ENCODE measurements around the gene CAPN8.

CAPN8 gene

DNA sequence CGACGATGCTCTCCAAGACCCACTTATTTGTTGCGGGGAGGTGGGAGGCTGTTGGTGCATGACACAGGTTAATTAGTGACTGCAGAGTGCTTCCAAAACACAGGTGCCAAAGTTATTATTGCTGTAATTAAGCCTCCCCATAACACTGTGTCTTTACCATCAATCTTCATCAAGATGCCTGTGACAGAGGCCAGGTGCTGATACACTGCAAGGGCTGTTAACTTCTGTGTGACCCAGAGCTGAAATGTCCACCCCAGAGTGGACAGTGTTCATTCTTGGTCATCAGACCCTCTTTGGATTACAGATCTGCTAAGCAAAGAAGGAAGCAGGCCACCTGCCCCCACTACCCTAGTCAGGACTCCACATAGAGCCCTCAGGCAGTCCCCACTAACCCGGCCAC is 55.5 kb downstream of the CAPN8 start:
- DNase-seq = no peak

DNA sequence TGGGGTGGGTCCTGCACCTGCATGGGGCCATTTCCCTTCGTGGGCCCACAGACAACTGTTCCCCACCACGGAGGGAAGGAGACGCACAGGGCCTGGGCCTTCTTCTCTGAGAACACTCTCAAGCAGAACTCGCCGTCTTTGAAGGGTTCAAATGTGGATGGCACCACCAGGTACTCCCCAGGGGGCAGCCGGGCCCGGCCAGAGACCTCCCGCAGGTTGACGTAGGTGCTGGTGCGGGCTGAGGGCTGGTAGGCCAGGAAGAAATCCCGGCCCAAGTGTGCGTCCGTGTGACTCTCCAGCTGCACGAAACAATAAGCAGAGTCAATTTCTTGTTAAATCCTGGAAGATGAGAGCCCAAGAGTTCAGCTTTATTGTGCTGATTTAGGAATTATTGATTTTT is 56.4 kb downstream of the CAPN8 start:
- DNase-seq = no peak

DNA sequence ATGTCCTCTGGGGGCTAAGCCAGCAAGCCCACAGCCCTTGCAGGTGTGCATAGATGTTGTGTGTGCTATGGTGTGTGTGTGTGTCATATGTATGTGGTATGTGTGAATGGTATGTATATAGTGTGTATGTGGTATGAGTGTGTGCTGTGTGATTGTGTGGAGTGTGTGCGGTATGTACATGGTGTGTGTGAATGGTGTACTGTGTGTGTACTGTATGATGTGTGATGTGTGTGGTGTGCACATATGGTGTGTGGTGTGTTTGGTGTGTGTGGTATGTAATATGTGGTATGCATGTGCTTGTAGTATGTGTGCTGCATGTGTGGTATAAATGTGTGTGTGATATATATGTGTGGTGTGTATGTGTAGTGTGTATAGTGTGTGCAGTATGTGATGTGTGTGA is 107.0 kb downstream of the CAPN8 start:
- DNase-seq = no peak

DNA sequence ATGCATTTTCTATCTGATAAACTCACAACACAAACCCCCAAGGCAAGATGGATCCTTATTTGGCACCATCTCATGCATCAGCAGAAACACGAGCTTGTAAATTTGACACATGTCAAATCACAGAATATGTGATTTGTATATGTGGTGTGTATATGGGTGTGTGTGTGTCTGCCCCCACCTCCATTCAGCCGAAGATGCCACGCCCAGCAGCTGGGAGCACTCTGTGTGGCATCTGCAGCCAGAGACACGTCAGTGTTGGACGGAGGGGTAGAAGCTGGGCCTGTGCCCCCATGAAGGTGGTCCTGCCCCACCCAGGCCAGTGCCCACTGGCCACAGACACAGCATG is 108.4 kb downstream of the CAPN8 start:
- DNase-seq = no peak

DNA sequence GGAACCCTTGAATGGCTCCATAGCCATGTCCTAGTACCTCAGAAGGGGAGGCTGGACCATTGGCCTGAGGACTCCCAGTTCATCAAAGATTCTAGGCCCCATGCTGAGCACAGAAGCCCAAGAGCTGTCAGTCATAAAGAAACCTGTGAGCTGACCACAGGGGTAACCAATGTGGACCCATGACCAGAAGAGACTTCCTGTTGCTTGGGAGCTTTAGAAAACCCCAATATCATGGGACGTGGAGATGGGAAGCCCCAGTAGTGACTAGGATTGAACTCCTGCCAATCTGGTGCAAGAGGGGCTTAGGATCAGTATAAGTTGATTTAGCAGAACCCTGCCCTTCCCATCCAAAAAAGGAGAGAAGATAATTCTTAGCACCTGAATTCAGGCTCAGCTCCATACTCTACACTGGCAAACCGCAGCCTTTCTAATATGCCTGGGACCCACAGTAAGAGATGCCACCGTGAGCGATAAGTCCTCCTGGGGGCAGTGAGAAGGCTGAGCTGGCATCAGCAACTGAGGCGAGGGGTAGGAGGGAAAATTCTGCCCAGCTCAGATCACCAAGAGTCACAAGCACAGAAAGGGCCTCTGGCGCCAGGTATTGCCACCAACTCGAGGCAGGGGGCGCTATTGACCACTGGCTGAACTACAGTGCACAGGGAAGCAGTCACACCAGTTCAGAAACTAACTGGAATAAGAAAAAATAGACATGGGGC is 108.9 kb downstream of the CAPN8 start:
- no peak for DNase-seq

DNA sequence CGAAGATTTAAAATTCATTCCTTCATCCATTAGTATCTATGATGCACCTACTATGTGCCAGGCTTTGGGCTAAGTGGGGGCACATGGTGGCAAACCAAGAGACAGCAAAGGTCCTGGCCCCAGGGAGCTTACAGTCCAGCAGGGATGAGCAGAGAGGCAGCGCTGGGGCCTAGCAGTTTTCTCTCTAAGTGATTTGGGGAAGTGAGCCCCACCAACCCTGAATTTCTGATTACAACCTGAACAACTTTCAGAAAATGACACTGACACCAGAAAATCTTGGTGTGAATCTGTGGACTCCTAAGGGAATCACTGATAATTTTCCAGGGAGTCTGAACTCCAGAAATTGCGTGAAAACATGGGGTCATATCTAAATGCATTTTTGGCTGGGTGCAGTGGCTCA is 111.5 kb downstream of the CAPN8 start:
- DNase-seq = no peak

DNA sequence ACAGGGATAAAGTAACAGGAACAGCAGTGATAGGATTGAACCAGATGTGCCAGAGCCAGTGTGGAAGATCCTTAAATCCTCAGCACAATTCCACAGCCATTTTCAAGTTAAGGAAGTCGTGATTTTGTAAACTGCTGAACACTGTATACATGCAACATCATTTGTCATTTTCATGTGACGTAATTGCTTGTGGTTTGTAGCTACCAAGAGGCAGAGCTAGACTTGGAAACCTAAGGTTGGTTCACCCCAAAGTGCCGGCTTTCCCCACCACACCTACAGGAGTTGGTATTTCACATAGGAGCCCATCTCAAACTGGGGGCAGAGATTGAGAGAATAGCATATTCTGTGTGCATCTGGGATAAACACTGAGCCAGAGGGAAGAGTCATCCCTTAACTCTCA is 113.9 kb downstream of the CAPN8 start:
- no peak for DNase-seq

DNA sequence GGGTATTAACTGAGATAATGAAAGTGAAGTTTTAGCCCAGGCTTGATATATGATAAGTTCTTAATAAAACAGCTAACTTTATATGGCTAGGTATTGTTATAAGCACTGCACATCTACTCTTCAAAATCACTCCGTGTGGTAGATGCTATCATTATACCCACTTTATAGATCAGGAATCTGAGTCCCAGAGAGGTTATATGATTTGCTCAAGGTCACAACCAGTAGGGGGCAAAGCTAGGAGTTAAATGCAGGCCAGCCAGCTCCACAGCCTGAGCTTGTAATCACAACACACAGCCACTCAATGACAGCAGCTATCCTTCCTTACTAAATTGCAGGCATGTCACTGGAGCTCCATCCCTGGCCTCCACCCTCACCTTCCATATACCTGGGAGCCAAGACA is 115.8 kb downstream of the CAPN8 start:
- DNase-seq = no peak

DNA sequence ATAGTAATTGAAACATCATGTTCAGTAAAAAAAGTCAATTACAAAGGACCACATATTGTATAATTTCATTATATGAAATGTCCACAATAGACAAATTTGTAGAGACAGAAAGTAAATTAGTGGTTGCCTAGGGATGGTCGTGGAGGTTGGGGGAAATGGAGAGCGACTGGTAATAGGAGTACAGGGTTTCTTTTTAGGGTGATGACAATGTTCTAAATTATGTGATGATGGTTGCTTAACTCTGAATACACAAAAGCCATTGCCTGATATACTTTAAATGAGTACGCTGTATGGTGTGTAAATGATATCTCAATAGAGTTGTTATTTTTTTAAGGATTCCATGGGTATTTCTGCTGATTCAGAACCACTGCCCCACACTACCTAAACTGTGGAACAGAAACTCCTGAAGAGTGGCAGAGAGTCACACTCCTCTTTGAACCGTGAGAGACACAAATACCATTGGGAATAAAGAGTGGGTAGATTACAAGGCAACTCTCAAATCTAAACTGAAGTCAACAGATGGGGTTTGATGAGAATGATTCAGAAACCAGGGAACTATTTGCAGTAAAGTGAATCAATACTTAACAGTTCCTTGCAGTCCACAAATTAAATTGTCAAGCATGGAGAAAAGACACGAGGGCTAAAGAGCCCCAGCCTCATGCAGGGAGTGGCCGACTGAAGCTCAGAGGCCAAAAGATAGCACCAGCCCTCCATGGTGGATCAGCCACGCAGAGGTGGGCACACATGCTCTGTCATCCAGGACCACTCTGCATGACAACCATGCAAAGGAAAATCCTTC is 118.0 kb downstream of the CAPN8 start:
- no peak for DNase-seq

DNA sequence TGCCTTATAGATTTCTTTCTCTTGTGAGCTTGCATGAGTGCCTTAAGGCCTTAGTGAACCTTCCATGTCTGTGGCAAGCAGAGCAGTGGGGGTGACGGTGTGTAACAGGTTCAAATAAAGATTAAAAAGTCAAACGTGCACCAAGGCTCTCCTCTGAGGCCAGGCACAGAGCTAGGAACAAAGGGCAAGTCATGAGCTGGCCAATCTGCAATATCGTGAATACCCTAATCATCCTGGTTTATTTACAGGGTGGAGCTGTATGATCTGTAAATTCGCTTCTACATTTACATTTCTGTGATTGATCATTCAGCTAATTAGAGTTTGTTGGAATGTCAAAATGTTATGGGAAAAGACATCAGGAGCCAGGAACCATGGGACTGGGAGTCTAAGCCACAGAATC is 120.2 kb downstream of the CAPN8 start:
- DNase-seq = no peak

DNA sequence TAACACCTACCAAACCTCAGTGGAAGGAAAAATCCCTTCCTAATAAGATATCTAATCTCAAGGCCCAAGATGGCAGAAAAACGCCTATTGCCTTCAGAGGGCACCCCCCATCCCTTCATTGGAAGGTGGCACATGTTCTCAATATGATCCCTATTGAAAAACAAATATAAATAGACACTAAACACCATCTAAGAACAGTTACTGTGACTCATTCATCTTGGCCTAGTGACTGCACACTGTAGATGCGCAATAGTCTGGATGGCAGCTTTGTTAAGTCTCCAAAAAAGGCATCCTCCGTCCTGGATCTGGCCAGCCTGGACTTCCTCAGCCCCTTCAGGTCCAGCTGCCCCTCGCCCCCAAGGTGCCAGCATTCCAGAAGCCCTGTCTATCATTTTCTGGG is 121.9 kb downstream of the CAPN8 start:
- DNase-seq = no peak

DNA sequence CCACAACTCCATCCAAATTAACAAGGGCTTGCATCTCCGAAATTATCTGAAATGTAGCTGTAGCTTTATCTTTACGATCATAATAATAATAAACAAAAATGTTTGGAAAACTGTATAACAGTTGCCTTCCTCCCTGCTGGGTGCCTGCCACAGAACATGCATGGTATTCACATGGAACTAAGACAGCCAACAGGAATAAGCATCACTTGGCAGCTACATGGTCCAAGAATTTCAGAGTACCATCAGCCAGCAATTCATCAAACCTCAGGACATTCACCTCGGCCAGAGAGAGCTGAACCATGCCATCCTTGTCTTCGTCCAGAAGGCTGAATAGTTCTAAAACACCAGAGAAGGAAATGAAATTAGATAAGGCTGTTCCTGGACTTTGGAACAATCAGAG is 122.7 kb downstream of the CAPN8 start:
- no peak for DNase-seq

DNA sequence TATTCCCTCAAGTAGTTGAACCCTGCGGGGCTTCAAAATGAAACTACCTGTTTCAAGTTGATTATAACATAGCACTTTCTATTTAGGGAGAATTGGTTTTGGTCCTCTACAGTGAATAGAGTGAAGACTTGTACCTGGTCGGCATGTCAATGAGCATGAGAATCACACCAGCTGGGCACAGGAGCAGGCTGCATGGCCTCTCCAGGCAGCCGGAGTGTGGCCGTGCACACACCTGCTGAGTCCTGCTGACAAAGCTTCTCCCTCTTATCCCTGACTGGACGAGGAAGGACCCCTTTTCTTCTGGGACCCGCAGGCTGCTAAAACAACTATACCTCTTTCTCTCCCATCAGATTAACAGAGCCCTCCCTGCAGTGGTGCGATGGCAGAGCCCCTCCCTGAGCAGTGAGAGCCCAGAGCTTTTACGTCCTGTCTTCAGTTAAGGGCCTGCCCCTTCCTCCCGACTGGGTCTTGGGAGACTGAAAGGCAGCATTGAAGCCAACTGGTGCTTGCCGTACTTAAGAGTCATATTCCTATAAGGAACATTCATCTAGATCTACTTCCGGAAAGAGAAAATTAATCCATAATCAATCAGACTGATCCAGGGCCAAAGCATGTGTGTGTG is 124.9 kb downstream of the CAPN8 start:
- no peak for DNase-seq

DNA sequence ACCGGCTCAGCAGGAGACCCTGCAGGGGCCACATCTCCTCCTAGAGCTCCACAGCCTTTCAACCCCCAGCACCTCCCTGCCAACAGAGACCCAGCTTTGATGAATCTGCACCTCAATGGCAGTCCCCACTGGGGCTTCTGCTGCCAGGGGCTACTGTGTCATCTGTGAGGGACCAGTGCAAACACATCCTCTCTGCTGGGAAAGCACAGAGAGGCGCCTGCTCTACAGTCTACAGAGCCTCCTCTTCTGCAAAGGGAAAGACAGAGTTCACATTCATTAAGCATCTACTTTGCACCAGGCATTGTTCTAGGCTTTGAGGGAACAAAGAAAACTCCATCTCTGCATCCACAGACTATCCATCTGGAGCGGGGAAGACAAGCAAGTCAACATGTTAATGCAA is 125.8 kb downstream of the CAPN8 start:
- DNase-seq = no peak

DNA sequence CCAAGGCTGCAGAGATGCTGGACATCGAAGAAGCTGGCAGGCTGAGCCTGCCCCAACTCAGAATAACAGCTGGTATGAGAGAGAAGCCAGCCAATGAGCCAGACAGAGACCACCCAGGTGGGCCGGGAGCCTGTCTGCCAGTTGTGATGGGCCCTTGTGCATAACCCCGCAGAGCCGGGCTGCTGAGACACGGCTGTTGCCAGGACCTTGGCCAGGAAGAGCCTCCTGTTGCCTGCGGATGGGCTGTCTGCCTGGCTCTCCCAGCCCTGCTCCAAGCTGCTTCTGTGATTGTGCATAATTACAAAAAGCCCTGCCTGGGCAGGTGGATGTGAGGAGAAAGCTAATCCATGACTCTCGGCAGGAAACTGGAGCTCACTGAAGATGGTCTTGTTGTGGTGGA is 126.5 kb downstream of the CAPN8 start:
- DNase-seq = no peak

DNA sequence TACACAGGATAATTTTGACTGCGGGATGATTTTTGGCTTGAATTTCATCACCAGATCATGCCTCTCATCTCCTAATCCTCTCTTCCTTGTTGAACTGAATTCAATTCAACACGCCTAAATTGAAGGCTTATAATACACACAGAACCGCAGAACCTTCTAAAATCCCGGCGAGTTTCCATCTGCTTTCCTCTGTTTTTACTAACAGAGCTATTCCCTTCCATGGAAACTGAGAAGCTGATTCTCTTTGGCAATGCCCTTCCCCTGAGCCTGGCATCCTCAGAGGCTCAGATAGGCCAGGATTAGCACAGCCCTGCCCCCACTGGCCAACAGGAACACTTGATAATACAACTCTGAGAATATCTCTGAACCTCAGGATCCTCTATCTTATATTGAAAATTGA is 130.2 kb downstream of the CAPN8 start:
- DNase-seq = no peak

DNA sequence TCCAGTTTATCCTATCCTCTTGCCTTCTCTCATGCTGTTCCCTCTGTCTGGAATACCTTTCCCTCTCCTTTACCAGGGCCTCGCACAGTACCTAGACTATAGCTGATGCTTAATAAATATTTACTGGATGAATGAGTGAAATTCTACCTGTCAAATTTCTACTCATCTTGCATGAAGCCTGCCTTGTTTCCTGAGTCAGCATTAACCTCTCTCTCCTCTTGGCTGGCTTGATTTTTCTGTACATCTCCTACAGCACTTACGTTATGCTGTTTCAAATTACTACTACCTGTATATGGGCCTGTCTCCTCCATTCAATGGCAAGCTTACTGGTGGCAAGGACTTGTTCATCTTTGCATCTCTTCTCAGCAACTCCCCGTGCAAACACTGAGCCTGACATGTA is 130.8 kb downstream of the CAPN8 start:
- no peak for DNase-seq

DNA sequence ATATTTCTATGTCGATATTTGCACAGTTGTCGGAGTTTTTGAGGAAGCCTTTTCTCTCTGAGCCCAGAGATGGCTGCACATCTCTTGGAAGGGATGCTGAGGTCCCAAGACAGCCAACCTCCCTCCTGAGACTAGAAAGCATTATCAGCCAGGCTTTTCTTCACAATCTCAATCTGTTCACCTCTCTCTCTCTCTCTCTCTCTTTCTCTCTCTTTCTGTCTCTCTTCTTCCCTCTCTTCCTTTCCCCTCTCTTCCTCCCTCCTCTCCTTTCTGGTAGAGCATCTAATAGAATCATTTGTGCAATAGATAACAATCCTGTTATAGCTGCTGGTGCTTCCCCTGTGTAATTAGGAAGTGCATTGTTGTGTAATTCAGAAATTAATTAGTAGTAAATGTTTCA is 131.8 kb downstream of the CAPN8 start:
- DNase-seq = no peak

DNA sequence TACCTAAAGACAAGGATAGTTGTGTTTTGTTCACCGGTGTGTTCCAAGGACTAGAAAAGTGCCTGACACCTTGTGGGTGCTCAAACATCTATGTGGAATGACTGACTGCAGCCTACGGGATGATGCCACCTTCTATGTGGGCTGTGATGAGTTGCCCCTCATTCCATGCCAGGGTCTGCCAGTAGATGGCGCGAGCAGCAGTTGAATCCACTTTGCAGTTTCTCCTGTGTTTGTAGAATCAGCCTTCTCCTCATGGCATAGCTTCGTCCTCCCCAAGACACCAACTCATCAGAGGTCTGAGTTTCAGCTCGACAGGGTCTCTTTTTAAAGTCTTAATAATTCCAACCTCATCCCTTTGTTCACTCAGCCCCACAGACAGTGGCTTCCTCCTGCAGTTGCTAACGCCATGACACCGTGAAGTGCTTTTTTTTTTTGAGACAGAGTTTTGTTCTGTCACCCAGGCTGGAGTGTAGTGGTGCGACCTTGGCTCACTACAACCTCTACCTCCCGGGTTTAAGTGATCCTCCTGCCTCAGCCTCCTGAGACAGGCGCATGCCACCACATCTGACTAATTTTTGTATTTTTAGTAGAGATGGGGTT is 133.7 kb downstream of the CAPN8 start:
- peak; percentile 9 for DNase-seq

DNA sequence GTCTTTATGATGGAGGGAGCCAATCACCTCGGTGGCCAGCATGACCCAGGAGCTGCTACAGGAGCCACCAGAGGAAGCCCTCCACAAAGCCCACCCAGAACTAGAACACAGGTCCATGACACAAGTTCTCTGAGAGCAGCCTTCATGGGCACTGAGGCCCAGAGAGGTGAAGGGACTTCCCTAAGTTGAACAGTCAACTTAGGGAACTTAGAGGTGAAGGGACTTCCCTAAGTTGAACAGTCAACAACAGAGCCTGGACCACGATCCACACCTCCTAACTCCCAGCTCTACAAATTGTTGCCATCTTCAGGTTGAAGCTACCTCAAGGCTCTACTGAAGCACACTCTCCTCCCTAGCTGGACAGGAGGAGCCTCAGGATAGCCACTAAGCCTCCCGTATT is 139.5 kb downstream of the CAPN8 start:
- no peak for DNase-seq

DNA sequence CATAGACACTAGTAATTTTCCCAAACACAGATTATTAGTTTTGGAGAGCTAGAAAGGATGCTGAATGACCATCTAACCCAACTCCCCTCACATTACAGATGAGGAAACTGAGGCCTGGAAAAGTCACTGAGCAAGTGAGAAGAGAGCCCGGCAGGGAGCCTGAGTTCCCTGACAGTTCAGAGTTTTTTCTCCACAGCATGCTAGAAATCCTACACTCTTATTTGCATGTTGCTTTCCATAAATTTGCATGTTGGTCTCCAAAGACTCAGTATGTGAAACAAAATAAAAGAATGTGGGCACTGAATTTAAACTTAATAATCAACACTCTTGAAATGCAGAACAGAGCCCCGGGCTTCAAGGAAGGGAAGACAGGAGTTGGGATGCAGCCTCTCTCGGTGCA is 140.0 kb downstream of the CAPN8 start:
- DNase-seq = no peak

DNA sequence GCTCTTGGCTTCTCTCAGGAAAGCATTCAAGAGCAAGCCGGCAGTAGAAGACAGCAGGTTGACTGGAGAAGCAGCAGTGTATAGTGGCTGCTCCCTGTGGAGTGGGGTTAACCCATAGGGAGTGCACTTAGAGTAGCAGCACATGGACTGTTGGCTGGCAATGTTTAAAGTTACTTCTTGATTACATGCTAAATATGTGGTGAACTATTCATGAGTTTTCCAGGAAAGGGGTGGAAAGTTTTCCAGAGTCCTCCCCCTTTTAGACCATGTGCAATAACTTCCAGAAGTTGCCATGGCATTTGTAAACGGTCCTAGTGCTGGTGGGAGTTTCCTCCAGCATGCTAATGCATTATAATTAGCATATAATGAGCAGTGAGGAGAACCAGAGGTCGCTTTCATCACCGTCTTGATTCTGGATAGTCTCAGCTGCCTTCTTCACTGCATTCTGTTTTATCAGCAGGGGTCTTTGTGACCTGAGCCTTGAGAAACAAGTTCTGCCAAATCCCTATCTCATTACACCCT is 140.5 kb downstream of the CAPN8 start:
- DNase-seq = no peak

DNA sequence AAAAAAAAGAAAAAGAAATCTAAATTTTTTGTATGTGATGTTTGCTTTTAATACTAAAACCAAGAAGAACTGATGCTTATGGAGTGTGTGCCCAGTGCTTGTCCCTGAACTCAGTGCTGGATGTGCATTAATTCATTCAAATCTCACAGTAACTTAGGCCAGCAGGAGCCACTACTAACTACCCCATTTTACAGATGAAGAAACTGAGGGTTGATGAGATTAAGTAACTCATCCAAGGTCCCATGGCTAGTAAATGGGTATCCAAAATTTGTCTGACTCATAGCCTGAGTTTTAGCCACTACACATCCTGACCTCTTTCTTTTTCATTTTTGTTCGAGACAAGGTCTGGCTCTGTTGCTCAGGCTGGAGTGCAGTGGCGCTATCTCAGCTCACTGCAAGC is 144.4 kb downstream of the CAPN8 start:
- no peak for DNase-seq

DNA sequence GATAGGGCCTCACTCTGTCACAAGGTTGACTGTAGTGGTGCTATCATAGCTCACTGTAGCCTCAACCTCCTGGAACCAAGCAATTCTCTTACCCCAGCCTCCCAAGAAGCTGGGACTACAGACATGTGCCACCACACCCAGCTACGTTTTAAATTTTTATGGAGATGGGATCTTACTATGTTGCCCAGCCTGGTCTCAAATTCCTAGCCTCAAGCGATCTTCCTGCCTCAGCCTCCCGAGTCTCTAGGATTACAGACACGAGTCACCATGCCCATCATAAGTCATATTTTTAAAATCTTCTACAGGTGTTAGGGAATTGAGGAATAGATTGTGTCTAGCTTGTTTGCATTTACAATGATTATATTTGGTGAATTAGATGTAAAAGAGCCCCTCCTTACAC is 145.3 kb downstream of the CAPN8 start:
- no peak for DNase-seq

Measured in CD4-positive, alpha-beta T cell treated with Interferon gamma for 1 hour (primary cell).